Esophagus muscularis mucosa (tissue), 3 donors: ENCODE data around the gene TYSND1.

Source experiments
- CTCF ChIP-seq, 3 experiments: fragments of 200-600 bp in 2 of 3; fragments of 450-650 bp in 1 of 3; sonication (generic) in 2 of 3; IDR thresholded peaks; one replicate each; pipeline ENCODE4 v1.5.1; 2017 to 2019; ENCODE audit warnings: antibody characterized with exemption in 3 of 3, mild to moderate bottlenecking in 2 of 3, moderate library complexity in 1 of 3
- POLR2A ChIP-seq: fragments of 450-650 bp; IDR thresholded peaks from one replicate; pipeline ENCODE4 v1.6.1; 2017; ENCODE audit warnings: antibody characterized with exemption, moderate library complexity, mild to moderate bottlenecking, low read depth
- POLR2AphosphoS5 ChIP-seq, 2 donors: sonication (generic); formaldehyde crosslinking; IDR thresholded peaks; one replicate each; pipeline ENCODE4 v1.6.1; 2017; ENCODE audit warnings: antibody characterized with exemption in 2 of 2

GRCh38 chr10:70124918-70125317 is 21.6 kb downstream of the TYSND1 start:
- TF ChIP-seq CTCF (IDR thresholded peaks at IDR 0.05) (no peak), POLR2AphosphoS5 (IDR thresholded peaks at IDR 0.05) (no peak), POLR2A (no peak)
